ENCODE measurements around the gene SMIM23.
A peak's percentile ranks its signal among the peaks of the same experiment; 100 is the strongest.

The SMIM23 gene

GRCh38 chr5:171832775-171833174 is 47.2 kb downstream of the SMIM23 start:
- Mint-ChIP-seq H3K9me3 (peaks cover 35% of the 10 kb centered on the region), H3K4me1 (peaks cover 15% of the 10 kb centered on the region), H3K4me3 (no peak overlapping the region), H3K36me3 (ENCODE audit: low read depth) (peaks cover 7% of the 10 kb centered on the region), H3K27me3 (ENCODE audit: low read depth) (peaks cover 4% of the 10 kb centered on the region), H3K27ac (no peak overlapping the region)
- TF ChIP-seq, protein P1, sequence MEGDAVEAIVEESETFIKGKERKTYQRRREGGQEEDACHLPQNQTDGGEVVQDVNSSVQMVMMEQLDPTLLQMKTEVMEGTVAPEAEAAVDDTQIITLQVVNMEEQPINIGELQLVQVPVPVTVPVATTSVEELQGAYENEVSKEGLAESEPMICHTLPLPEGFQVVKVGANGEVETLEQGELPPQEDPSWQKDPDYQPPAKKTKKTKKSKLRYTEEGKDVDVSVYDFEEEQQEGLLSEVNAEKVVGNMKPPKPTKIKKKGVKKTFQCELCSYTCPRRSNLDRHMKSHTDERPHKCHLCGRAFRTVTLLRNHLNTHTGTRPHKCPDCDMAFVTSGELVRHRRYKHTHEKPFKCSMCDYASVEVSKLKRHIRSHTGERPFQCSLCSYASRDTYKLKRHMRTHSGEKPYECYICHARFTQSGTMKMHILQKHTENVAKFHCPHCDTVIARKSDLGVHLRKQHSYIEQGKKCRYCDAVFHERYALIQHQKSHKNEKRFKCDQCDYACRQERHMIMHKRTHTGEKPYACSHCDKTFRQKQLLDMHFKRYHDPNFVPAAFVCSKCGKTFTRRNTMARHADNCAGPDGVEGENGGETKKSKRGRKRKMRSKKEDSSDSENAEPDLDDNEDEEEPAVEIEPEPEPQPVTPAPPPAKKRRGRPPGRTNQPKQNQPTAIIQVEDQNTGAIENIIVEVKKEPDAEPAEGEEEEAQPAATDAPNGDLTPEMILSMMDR (IDR thresholded peaks at IDR 0.05; ENCODE audit: unreplicated experiment in 3 of 3): no peak

- no peak overlapping the region for H3K4me3 Mint-ChIP-seq
- peaks cover 28% of the 10 kb centered on the region for H3K9me3 Mint-ChIP-seq
- H3K4me1 Mint-ChIP-seq: peaks cover 15% of the 10 kb centered on the region
- TF ChIP-seq, protein P1 (IDR thresholded peaks at IDR 0.05; ENCODE audit: unreplicated experiment in 3 of 3): no peak
- peaks cover 7% of the 10 kb centered on the region for H3K36me3 Mint-ChIP-seq (ENCODE audit: low read depth)
- H3K27ac Mint-ChIP-seq: peak overlapping the region in 1 of 3 experiments; percentile 75
- peaks cover 9% of the 10 kb centered on the region for H3K27me3 Mint-ChIP-seq (ENCODE audit: low read depth)
Measured at GRCh38 chr5:171834461-171834860, 48.8 kb downstream of the SMIM23 start.

- H3K4me3 Mint-ChIP-seq: no peak overlapping the region
- peaks cover 9% of the 10 kb centered on the region for H3K27me3 Mint-ChIP-seq (ENCODE audit: low read depth)
- H3K4me1 Mint-ChIP-seq: peaks cover 15% of the 10 kb centered on the region
- H3K27ac Mint-ChIP-seq: peak overlapping the region in 1 of 3 experiments; percentile 75
- H3K36me3 Mint-ChIP-seq (ENCODE audit: low read depth): peaks cover 7% of the 10 kb centered on the region
- peaks cover 28% of the 10 kb centered on the region for H3K9me3 Mint-ChIP-seq
- TF ChIP-seq, protein P1 (IDR thresholded peaks at IDR 0.05; ENCODE audit: unreplicated experiment in 3 of 3): no peak
Measured at GRCh38 chr5:171835066-171835465, 49.4 kb downstream of the SMIM23 start.

DNA sequence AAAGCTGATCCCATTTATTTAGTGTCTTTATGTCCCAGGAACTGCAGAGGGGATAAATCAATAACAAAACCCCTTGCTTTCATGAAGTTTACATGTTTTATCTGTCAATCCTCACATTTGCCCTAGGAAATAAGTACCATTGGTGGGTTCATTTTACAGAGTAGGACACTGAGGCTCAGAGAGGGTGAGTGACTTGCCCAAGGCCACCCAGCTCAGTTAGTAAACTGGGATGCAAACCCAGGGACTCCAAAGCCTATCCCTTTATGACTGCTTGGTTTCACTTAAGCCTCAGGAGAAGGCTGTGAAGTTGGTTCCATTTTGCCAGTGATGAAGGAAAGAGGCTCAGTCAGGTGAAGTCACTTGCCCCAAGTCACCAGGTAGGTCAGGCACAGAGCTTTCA is 51.9 kb downstream of the SMIM23 start:
- no peak overlapping the region for H3K4me3 Mint-ChIP-seq
- peaks cover 13% of the 10 kb centered on the region for H3K9me3 Mint-ChIP-seq
- no peak overlapping the region for H3K27ac Mint-ChIP-seq

GRCh38 chr5:171838066-171838465 is 52.4 kb downstream of the SMIM23 start:
- Mint-ChIP-seq H3K36me3 (ENCODE audit: low read depth) (peaks cover 5% of the 10 kb centered on the region), H3K27ac (no peak overlapping the region), H3K4me3 (no peak overlapping the region), H3K27me3 (ENCODE audit: low read depth) (peaks cover 12% of the 10 kb centered on the region), H3K4me1 (peaks cover 21% of the 10 kb centered on the region), H3K9me3 (peaks cover 9% of the 10 kb centered on the region)
- TF ChIP-seq, protein P1 (IDR thresholded peaks at IDR 0.05; ENCODE audit: unreplicated experiment in 3 of 3): no peak

More for the DNA sequence above, 51.9 kb downstream of the SMIM23 start:
- peaks cover 12% of the 10 kb centered on the region for H3K27me3 Mint-ChIP-seq (ENCODE audit: low read depth)
- H3K4me1 Mint-ChIP-seq: peaks cover 21% of the 10 kb centered on the region
- TF ChIP-seq, protein P1 (IDR thresholded peaks at IDR 0.05; ENCODE audit: unreplicated experiment in 3 of 3): no peak
- H3K36me3 Mint-ChIP-seq (ENCODE audit: low read depth): peaks cover 10% of the 10 kb centered on the region

DNA sequence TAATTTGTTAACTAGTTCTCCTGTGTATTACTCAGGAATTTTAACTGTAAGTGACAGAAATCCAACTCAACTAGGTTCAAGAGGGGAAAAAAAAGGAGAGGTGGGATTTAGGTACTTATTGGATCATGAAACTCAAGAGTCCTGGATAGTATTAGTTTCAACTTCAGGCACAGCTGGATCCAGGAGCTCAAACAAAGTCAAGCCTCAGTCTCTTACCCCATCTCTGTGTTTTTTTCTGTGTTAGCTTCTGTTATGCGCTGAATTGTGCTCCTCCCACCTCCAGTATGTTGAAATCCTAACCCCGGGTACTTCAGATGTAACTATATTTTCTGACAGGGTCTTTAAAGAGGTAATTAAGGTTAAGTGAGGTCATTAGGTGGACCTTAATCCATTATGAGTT is 53.5 kb downstream of the SMIM23 start:
- H3K9me3 Mint-ChIP-seq: no peaks in the 10 kb centered on the region
- H3K36me3 Mint-ChIP-seq (ENCODE audit: low read depth): peaks cover 3% of the 10 kb centered on the region
- TF ChIP-seq, protein P1 (IDR thresholded peaks at IDR 0.05; ENCODE audit: unreplicated experiment in 3 of 3): no peak
- peaks cover 19% of the 10 kb centered on the region for H3K4me1 Mint-ChIP-seq
- peaks cover 11% of the 10 kb centered on the region for H3K27me3 Mint-ChIP-seq (ENCODE audit: low read depth)
- no peak overlapping the region for H3K27ac Mint-ChIP-seq
- H3K4me3 Mint-ChIP-seq: no peak overlapping the region
